Endothelial cell of umbilical vein (primary cell): Measurements from ENCODE around the gene PIEZO2. TPM values are rescaled to one million over a fixed set of nuclear protein-coding genes. Genes with fewer than 3 reads are reported as not detected.

ENCODE experiments used
- BruUV-seq: library from RNA; stranded (reverse); fragments of 400-500 nt; replicated peaks from 2 replicates; lab custom pipeline; 2021; lab: Mats Ljungman, UMichigan
- CTCF ChIA-PET: fragments of 300-600, 350-600 bp; sonication (Branson Sonifier 250); formaldehyde crosslinking; loops from one replicate; lab custom pipeline; 2021; ENCODE audit warnings: antibody characterized with exemption, inconsistent platforms; lab: Charles Lee
- POLR2A ChIA-PET: fragments of 300-600, 350-600 bp; sonication (Branson Sonifier 250); formaldehyde crosslinking; loops from one replicate; lab custom pipeline; 2021; ENCODE audit warnings: antibody characterized with exemption, inconsistent platforms; lab: Charles Lee
- DNase-seq: peaks from one replicate; pipeline ENCODE4 v3.0.0-alpha.2; 2011; ENCODE audit warnings: low read depth, low spot score
- FAIRE-seq: peaks from 2 replicates; lab custom pipeline; 2011; peaks lifted over from hg19 to GRCh38; lab: Jason Lieb, UNC
- H2AFZ ChIP-seq: 2 replicates; pipeline ENCODE4 v1.6.0; 2012; ENCODE audit warnings: low read depth, low read length, control low read depth, inconsistent platforms
- H3K27ac ChIP-seq: 2 replicates; pipeline ENCODE4 v1.5.1; 2011; ENCODE audit warnings: low read depth, mild to moderate bottlenecking, control low read depth, low read length, moderate library complexity; ENCODE audit not compliant: insufficient read depth
- H3K27me3 ChIP-seq, 2 experiments: 2 replicates each; pipeline versions ENCODE4 v1.6.0 to v1.6.1; 2011; ENCODE audit warnings: low read length in 2 of 2, mixed read lengths in 1 of 2; ENCODE audit not compliant: control insufficient read depth in 2 of 2, insufficient read depth in 2 of 2
- H3K36me3 ChIP-seq, 2 experiments: 2 replicates in 1 of 2; 3 replicates in 1 of 2; pipeline ENCODE4 v1.5.1; 2011; ENCODE audit warnings: low read length in 2 of 2, mild to moderate bottlenecking in 1 of 2, moderate library complexity in 1 of 2; ENCODE audit not compliant: control insufficient read depth in 2 of 2, insufficient read depth in 2 of 2; ENCODE audit errors: extremely low read depth in 1 of 2
- H3K4me1 ChIP-seq: 3 replicates; pipeline ENCODE4 v1.5.1; 2011; ENCODE audit warnings: mild to moderate bottlenecking, low read length; ENCODE audit not compliant: control insufficient read depth, insufficient read depth; ENCODE audit errors: extremely low read depth
- H3K4me2 ChIP-seq: 2 replicates; pipeline ENCODE4 v1.6.1; 2011; ENCODE audit warnings: low read length, control low read depth, mixed read lengths; ENCODE audit not compliant: insufficient read depth
- H3K4me3 ChIP-seq, 3 experiments: fragments of 200-600 bp in 1 of 3; sonication (generic), shearing (Covaris generic) in 1 of 3; replicated peaks in 1 of 3; 2 replicates each; pipeline ENCODE4 v1.5.1; 2011 to 2016; ENCODE audit warnings: control low read depth in 3 of 3, low read length in 3 of 3, mild to moderate bottlenecking in 2 of 3, inconsistent platforms in 1 of 3, low read depth in 1 of 3, moderate library complexity in 1 of 3; ENCODE audit not compliant: insufficient read depth in 1 of 3
- H3K79me2 ChIP-seq: 2 replicates; pipeline ENCODE4 v1.6.0; 2012; ENCODE audit warnings: low read length, inconsistent platforms; ENCODE audit not compliant: control insufficient read depth, insufficient read depth
- H3K9ac ChIP-seq: replicated peaks from 2 replicates; pipeline ENCODE3; 2011; ENCODE audit warnings: low read length, control low read depth; ENCODE audit not compliant: insufficient read depth; ENCODE audit errors: extremely low read depth
- H3K9me1 ChIP-seq: replicated peaks from 3 replicates; pipeline ENCODE4 v1.6.0; 2011; ENCODE audit warnings: mild to moderate bottlenecking, low read length; ENCODE audit not compliant: control insufficient read depth, insufficient read depth; ENCODE audit errors: extremely low read depth
- H3K9me3 ChIP-seq: replicated peaks from 2 replicates; pipeline ENCODE4 v1.5.1; 2012; ENCODE audit warnings: low read length, inconsistent platforms; ENCODE audit not compliant: control insufficient read depth, insufficient read depth
- H4K20me1 ChIP-seq: replicated peaks from 2 replicates; pipeline ENCODE3; 2011; ENCODE audit warnings: mild to moderate bottlenecking, low read length; ENCODE audit not compliant: control insufficient read depth, insufficient read depth; ENCODE audit errors: extremely low read depth
- CTCF ChIP-seq, 2 donors: IDR thresholded peaks; 1 replicate in 1 of 2; 2 replicates in 1 of 2; pipeline ENCODE4 v1.5.1; 2011; ENCODE audit warnings: low read length in 2 of 2, mild to moderate bottlenecking in 2 of 2, moderate library complexity in 2 of 2, control low read depth in 1 of 2, inconsistent platforms in 1 of 2, low read depth in 1 of 2; ENCODE audit not compliant: insufficient read depth in 1 of 2; ENCODE audit errors: extremely low read depth in 1 of 2
- EZH2 ChIP-seq: IDR thresholded peaks from 2 replicates; pipeline ENCODE4 v1.6.1; 2012; ENCODE audit warnings: borderline replicate concordance, low read depth, mild to moderate bottlenecking, moderate library complexity, low read length, inconsistent platforms; ENCODE audit not compliant: severe bottlenecking
- FOS ChIP-seq: IDR thresholded peaks from 2 replicates; pipeline ENCODE4 v1.6.1; 2011; ENCODE audit warnings: mild to moderate bottlenecking, low read length, moderate library complexity, borderline replicate concordance; ENCODE audit not compliant: insufficient read depth
- GATA2 ChIP-seq: IDR thresholded peaks from 2 replicates; pipeline ENCODE4 v1.7.0; 2011; ENCODE audit warnings: low read depth, mild to moderate bottlenecking, moderate library complexity, mixed read lengths, low read length; ENCODE audit not compliant: insufficient read length, insufficient read depth
- JUN ChIP-seq: IDR thresholded peaks from 2 replicates; pipeline ENCODE4 v1.6.1; 2011; ENCODE audit warnings: borderline replicate concordance, low read depth; ENCODE audit not compliant: insufficient read length, insufficient read depth
- MAX ChIP-seq: IDR thresholded peaks from 2 replicates; pipeline ENCODE4 v1.6.1; 2011; ENCODE audit not compliant: insufficient read depth, insufficient read length
- MYC ChIP-seq: IDR thresholded peaks from one replicate; pipeline ENCODE4 v1.6.1; 2011; ENCODE audit warnings: mild to moderate bottlenecking, low read depth, low read length
- POLR2A ChIP-seq: IDR thresholded peaks from 2 replicates; pipeline ENCODE4 v1.6.1; 2012; ENCODE audit warnings: low read depth, mild to moderate bottlenecking, control low read depth, low read length
- POLR2AphosphoS5 ChIP-seq: IDR thresholded peaks from 2 replicates; pipeline ENCODE4 v1.6.1; 2012; ENCODE audit warnings: low read depth, mild to moderate bottlenecking, control low read depth, low read length, moderate library complexity; ENCODE audit not compliant: insufficient read depth
- dilution Hi-C: fragments of 300-500 bp; cut with MboI; formaldehyde crosslinking; loops from one replicate; pipeline ENCODE4 v1.15.0; 2019; ENCODE audit warnings: low sequenced_read_pairs; ENCODE audit not compliant: extremely low pct_ligation_motif_present
- intact Hi-C: fragments of 100-400 bp; cut with micrococcal nuclease; formaldehyde crosslinking; loops from one replicate; pipeline ENCODE4 v1.10.0; 2022
- polyA plus RNA-seq, 4 experiments: library from polyadenylated mRNA; depleted of rRNA in 3 of 4; stranded (reverse) in 3 of 4; unstranded in 1 of 4; fragments of >200 nt; gene quantifications; 2 replicates each; pipeline versions ENCODE4 v1.2.1 to v1.2.3, GENCODE V29; 2011 to 2012; ENCODE audit warnings: missing spikeins in 1 of 4
- total RNA-seq: library from RNA; stranded (reverse); gene quantifications from 2 replicates; pipeline ENCODE4 v1.2.3, GENCODE V29; 2021

PIEZO2 gene
- total and polyA plus RNA-seq, 2 donors (not counting 3 experiments of a cell fraction or from before 2014, with no cell fraction given): 1.7 to 11.2 TPM

GRCh38 chr18:10826400-10826799, 323.0 kb downstream of the PIEZO2 start:
- Histone ChIP-seq H3K79me2 (no peaks in the 10 kb centered on the region), H3K9ac (no peak overlapping the region), H3K9me3 (no peaks in the 10 kb centered on the region), H3K4me1 (no peaks in the 10 kb centered on the region), H3K9me1 (no peaks in the 10 kb centered on the region), H2AFZ (no peak overlapping the region), H3K4me3 (no peak overlapping the region), H3K27me3 (peaks cover 2% of the 10 kb centered on the region in 2 experiments), H4K20me1 (no peaks in the 10 kb centered on the region), H3K36me3 (no peaks in the 10 kb centered on the region), H3K27ac (no peak overlapping the region), H3K4me2 (no peak overlapping the region)
- no TSS peak for BruUV-seq
- ChIA-PET POLR2A (no interaction called here), CTCF (no interaction called here)
- intact Hi-C loops: no loop called here
- dilution Hi-C loops: no loop called here
- FAIRE-seq (no peak), DNase-seq (no peak)
- no peak for TF ChIP-seq CTCF (IDR thresholded peaks at IDR 0.05; ENCODE audit: extremely low read depth in 1 of 2, insufficient read depth in 1 of 2, low read depth in 1 of 2, low read length in 2 of 2)
- no peak for TF ChIP-seq GATA2
- no peak for TF ChIP-seq POLR2A
- no peak for TF ChIP-seq EZH2
- no peak for TF ChIP-seq POLR2AphosphoS5
- TF ChIP-seq MAX: no peak
- TF ChIP-seq JUN: no peak
- TF ChIP-seq MYC: no peak
- no peak for TF ChIP-seq FOS
